NCI-H774 (cell line): Measurements from ENCODE around the gene CNTF.
"Not testable (repeated sequence)": the region's sequence is repeated elsewhere in the genome, so short reads cannot be mapped to it uniquely, and the experiment has no call there.

Experiments
- DNase-seq: peaks from one replicate; lab custom pipeline; 2025; lab: John Stamatoyannopoulos, UW

CNTF gene, protein sequence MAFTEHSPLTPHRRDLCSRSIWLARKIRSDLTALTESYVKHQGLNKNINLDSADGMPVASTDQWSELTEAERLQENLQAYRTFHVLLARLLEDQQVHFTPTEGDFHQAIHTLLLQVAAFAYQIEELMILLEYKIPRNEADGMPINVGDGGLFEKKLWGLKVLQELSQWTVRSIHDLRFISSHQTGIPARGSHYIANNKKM

DNA sequence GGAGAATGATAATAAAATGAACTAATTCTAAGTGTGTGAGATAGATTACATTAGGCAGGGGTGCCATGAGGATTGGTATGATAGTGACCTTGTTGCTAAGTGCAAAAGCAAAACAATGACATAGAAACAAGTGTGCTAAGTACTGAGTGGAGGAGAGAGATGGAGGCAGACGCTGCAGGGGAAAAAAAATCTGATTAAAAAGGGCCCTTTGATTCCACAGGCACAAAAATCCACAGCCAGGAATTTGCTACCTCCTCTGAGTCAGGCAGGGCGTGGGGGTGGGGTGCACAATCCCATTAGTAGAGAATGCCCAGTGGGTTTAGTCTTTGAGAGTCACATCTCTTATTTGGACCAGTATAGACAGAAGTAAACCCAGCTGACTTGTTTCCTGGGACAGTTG is at the start of gene CNTF:
CNTF (plus strand) TSS at position 322 of the 400 bp plus-strand sequence. CDS start 88 bp downstream, outside the sequence.
- peak; percentile 8 for DNase-seq

DNA sequence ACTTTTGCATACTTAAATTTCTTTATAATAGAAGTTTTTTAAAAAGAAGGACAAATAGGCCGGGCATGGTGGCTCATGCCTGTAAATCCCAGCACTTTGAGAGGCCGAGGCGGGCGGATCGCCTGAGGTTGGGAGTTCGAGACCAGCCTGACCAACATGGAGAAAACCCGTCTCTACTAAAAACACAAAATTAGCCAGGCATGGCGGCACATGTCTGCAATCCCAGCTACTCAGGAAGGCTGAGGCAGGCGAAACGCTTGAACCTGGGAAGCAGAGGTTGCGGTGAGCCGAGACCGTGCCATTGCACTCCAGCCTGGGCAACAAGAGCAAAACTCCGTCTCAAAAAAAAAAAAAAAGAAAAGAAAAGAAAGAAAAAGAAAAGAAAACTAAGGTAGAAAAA is 49.6 kb upstream of the CNTF start:
- DNase-seq = not testable (repeated sequence)

DNA sequence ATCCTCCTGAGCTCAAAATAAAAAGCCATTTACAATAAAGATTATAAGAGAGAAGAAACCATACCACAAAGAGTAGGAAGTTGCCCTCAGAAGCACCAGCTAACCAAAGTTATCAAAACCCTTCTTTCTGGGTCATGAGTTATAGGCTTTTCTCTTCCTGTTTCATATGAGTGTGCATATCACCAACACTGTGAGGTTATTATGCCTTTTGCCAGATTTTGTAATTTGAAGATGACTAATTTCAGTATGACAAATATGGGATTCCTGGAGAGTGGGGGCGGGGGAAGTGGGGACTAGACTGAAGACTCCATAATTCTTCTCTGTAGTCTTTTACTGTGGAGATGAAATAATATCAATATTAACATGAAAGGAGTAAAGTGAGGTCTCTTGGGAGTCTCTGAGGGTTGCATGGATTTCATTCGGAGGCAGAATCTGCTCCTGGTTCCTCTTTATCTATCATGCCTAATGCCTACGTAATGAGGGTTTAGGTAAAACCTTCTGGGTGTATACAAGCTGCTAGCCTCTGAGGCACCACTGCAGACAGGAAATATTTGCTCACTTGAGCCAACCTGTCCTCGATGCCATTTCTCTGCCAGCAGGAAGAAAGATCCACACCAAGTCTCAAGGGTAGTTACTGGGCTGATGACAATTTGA is 48.9 kb upstream of the CNTF start:
- DNase-seq = no peak

DNA sequence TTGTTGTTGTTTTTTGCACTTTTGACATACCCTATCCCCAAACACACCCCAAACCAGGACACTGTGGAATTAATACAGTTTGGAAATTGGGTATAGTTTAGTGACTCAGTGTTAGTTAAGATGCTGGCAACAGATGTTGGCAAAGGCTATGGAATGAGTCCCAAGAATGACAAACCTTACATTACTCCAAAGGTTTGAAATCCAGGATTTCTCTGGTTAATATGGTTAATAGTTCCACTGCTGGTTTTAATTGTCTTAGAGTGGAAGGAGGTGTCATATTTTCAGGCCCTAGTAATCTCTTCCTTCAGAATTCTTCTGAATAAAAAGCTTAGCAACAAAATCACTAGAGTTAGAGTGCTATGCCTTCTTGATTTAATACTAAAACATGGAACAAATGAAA is 47.6 kb upstream of the CNTF start:
- no peak for DNase-seq

DNA sequence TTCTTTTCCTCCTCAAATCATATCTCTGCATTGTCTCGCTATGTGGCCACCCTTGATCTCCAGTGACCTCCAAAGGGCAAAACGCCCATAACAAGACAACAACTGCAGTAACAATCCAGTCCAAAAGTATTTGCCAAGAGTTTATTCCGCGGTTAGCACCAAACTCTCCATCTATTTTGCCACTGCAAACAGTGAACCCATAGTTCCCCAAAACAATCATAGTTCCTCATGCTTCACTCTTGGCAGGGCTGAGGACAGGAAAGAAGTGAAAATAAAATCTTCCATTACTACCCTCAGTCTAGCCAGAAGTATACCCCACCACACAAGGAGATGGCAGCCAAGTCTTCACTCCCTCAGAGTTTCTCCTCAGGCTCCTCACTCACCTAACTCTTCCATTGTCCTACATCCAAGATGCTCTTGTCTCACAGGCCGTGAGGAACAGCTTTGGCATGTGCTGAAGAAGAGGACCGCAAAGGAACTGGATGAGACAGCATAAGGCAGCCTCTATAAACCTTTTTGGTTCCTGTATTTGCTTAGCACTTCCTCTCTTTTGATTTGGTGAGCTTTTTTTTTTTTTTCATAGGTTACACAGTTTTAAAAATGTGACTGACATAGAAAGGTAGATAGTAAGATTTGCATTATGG is 47.0 kb upstream of the CNTF start, which contains the start of gene LPXN:
LPXN (minus strand) TSS at position 480 of the 644 bp plus-strand sequence; CDS start at position 396, 84 bp downstream.
- DNase-seq = no peak

DNA sequence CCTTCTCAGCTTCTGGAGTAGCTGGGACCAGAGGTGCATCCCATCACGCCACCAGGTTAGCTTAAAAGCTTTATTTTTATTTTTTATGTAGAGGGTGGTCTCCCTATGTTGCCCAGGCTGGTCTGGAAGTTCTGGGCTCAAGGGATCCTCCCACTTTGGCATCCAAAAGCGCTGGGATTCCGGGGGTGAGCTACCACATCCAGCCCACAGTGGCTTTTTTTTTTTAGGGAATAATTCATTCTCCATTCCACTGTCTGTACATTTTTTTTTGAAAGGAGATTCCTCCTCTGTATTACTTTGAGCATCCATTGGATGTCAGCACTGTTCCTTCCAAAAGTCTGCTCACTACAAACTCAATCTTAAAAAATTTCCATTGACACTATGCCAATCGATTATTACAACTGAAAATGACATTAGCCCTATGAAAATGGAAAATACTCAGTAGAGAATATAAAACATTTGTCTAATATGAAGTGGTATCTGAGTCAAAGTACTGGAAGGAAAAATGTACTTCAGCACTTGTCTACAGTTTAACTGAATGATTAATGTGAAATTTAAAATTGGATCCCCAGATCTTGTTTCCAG is 45.5 kb upstream of the CNTF start:
- no peak for DNase-seq

DNA sequence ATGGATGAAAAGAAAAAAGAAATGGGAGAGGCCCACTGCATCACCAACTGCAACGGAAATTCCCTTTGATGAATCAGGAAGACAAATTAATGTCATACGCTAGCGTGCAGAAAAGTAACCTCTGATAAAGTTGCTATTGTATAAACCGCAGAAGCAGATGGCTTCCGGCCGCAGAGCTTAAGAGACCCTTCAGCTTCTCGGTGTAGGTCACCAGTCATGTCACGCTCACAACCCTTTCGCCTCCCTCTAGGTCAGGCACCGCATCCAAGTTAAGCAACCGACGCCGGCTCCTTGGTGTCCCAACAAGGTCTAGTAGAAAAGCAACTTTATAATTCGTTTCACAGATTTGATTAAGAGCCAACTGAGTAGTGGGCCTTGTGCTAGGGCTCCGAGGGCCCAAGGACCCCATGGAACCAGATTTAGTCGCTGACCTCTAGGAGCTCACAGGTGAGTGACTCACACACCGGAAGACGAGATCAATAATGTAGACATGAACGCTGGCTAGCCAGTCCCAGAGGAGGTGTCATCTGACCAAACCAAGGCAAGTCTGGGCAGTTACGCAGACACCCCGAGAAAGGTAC is 44.8 kb upstream of the CNTF start:
- DNase-seq = no peak

DNA sequence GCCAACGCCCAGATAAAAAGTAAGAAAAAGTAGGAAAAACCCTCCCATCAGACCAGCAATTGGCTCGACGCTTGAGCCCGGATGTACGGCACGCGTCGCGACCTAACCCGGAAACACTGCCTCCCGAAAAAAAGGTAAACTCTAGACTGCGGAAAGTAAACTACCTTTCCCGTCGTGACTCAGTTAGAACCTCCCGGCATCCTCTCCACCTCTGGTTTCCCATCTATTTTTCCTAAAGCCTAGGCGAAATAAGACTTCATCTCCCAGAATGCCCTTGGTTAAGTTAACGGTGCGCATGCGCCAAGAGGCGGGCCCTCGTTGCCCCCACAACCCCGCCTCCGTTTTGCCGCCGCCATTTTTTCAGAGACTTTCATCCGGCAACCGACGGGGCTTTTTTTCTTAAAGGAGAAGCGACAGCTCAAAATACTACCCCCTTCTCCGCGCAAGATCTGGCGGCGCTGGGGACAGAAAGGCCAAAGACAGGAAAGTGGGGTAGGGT is 44.3 kb upstream of the CNTF start:
- peak; percentile 93 for DNase-seq

DNA sequence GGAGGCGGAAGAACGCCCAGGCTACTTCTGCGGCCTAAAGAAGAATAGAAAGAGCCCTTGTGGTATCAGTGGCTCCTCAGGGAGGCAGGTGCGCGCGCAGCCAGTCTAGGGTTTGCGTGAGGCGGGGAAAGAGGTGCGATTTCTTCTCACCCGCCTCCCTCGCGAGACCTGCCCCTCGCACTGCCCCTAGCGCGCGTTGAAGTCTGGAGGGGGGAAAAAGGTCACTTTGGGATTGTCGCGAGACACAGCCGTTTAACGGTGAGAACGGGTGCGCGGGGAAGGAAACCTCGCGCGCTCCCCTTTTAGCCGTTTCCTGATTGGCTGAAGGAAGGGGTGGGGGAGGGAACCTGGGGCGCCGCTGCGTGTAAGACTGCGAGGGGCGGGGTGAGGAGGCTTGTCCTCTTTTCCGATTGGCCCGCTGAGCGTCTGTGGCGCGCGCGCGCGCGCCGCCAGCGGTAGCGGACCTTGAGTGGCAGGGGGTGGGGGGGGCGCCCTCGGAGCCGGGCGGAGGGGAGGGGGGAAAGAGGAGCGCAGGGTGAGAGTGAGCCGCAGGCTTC is 43.8 kb upstream of the CNTF start, which contains the start of gene ZFP91:
ZFP91 (plus strand) TSS at position 429 of the 557 bp plus-strand sequence. CDS start 219 bp downstream, outside the sequence.
- DNase-seq = peak; percentile 96

DNA sequence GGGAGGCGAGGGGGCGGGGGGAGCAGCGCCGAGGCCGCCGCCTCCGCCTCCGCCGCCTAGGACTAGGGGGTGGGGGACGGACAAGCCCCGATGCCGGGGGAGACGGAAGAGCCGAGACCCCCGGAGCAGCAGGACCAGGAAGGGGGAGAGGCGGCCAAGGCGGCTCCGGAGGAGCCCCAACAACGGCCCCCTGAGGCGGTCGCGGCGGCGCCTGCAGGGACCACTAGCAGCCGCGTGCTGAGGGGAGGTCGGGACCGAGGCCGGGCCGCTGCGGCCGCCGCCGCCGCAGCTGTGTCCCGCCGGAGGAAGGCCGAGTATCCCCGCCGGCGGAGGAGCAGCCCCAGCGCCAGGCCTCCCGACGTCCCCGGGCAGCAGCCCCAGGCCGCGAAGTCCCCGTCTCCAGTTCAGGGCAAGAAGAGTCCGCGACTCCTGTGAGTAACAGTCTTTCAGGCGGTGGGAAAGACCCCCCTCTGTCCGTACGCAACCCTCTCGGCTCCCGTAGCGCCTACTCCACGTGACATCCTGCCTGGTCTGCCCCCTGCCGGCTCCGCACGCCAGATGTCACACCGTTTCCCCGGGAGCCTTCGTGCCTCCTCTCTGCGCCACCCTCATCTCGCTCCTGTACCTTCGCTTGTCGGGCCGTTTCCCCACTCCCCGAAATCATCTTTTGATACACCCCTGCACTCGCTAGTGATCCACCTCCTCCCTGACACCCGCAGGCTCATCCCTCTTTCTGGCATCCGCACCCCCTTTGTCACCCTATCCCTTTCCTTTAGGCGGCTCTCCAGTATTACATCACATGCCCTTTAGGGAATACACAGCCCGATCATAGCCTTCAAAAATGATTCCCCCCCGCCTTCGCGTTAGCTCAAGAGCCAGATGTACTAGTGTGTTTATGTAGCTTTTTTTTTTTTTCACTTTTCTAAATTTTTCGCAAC is 43.0 kb upstream of the CNTF start:
- DNase-seq = peak; percentile 73

DNA sequence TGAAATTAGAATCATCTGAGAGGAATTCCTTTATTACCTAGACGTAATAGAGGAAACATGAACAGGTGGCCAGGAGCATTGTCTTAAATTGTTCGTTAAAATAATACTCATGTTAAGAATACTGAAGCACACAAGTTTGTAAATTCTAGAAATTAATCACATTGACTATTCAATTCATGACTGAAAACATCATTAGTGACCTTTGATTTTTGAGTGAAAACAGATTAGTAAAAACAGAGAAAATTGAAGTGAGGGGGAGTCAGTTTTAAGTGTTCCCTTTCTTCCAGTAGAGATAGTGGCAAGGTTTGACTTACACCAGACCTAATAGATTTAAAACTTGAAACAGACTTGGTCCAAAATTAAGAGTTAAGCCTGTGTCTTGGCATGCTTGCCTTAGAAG is 42.2 kb upstream of the CNTF start:
- no peak for DNase-seq

DNA sequence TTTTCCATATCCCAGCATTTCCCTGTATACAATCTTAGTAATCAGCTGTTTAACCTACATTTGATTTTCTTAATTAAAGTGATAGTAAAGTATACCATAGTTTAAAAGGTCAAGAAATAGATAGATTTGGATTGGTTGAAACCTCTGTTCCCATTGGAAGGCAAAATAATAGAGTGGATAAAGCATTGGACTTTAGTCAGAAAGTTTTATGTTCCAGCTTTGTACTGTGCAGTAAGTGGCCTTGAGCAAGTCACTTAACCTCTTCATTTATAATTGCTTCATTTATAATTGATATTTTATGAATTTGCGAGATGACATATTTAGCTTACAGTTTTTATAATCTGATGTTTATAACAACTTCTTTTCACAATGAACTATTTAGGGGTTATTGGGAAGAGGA is 40.0 kb upstream of the CNTF start:
- no peak for DNase-seq

DNA sequence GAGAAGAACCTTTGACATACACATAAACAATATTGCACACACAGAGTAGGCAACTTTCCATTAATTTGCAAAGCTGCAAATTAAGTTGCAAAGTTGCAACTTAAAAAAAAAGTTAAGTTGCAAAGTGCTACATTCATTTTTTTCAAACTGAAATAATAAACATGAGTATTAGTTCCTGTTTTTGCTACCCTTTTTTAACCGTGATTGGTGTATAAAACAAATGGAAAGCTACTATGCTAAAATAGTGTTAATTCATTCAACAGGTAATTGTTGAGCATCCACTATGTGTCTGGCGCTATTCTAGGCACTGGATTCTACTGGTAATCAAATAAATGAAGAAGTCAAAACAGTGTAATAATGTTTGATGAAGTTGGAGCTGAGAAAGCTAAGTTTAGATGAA is 35.5 kb upstream of the CNTF start:
- no peak for DNase-seq

DNA sequence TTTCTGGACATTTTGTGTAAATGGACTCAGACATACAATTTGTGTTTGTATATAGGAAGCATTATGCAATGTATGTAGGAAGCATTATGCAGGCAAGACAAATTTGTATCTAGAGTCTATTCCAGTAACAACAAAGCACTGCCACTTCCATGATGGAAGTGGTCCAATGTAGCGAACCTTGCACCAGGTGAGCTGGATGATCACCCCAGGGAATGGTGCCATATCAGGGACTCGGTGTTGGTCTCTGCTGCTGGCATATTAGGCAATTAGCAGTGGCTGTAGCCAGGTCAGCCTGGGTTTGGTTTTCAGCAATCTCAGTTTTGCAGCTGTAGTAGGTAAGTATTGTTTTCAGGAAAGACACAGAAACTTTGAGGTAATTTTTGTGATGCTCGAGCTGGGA is 30.8 kb upstream of the CNTF start:
- no peak for DNase-seq

DNA sequence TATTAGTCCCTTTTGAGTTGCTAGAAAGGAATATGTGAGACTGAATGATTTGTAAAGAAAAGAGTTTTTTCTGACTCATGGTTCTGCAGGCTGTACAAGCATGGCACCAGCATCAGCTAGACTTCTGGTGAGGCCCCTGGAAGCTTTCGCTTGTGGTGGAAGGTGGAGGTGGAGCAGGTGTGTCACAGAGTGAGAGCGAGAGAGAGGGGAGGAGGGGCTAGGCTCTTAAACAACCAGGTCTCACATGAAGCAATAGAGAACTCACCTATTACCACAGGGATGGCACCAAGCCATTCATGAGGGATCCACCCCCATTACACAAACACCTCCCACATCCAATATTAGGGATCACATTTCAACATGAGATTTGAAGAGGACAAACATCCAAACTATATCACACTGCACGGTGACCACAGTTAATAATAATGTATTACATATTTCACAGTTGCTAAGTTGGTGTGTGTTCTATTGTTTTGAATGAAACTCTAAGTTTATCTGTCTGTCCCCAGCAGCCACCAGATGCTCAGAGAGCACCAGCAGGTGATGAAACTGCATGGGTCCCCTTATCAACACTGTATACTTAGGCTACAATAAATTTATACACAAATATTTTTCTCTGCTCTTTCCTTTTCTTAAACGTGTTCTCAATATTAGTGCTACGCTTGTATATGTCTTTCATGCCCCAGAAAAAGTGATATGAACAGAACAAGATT is 29.5 kb upstream of the CNTF start:
- peak; percentile 72 for DNase-seq

DNA sequence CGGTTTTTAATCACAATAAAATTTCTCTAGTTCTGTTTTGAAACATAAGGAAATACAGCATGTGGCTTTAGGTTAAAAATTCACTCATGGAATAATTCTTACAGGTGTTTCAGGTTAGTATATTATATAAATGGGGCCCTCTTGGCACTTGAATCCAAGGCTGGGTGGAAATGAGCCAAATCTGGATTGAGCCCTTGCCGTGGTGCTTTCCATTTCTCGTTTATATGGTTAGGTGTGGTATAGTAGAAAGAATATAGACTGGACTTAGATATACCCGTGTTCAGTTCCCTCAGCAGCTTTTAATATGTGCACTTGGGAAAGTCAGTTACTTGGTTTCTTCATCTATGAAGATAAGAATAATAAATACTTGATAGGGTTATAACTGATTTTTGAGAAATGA is 27.6 kb upstream of the CNTF start:
- no peak for DNase-seq

DNA sequence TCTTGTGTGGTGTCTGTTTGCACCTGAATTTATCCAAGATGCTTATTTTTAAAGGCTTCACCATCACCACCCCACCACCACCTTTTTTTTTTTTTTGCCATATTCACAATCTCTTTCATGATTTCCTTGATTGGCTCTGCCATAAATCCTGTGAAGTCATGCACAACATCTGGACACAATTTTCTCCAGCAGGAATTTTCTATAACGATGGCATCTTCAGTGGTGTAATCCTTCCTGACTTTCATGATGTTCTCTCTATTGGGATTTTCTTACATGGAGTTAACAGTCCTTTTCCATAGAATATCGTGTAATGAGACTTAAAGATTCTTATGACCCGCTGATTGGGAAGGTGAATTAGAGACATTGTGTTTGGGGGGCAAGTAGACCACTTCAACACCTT is 25.8 kb upstream of the CNTF start:
- no peak for DNase-seq

DNA sequence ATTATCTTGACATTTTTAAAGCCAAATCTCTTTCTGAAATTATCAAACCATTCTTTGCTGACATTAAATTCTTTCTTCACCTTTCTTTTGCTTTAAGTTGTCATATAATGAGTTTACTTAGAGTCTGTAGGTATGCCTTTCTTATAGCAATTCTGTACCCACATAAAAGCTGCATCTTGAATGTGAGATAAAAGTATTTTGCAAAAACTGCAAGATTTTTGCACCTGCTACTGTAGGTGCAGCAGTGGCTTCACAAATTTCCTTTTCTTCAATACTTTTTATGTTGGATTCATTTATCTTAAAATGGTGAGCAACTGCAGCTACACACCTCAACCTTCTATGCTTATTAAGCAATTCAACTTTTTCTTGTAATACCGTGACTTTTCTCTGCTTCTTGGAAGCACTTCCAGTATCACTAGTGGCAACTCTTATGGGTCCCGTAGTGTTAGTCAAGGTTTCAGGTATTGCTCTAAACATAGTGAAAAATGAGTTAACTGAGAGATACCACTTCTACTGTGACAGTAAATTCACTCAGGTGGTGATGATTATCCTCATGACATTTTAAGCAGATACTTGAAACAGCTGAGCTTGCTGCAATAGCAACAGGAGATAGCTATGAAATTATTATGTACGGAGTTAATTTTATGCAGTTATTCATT is 24.9 kb upstream of the CNTF start:
- no peak for DNase-seq

DNA sequence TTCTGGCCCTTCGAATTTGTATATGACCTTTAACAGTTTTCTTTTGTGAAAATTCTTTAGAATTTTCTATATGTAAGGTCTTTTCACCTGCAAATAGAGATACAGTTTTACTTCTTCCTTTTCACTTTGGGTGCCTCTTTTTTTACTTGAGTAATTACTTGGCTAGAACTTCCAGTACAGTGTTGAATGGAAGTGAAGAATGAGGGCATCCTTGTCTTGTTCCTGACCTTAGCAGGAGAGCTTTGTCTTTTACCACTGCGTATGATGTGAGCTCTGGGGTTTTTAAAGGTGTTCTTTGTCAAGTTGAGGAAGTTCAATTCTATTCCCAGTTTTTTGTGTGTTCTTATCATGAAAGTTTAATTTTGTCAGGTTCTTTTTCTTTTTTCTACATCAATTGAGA is 22.0 kb upstream of the CNTF start:
- DNase-seq = no peak
